Stomach smooth muscle (tissue), 2 donors: ENCODE results near the gene STK35.

ENCODE experiments used
- H3K27ac ChIP-seq: one replicate; pipeline ENCODE4 v1.7.0; 2013; ENCODE audit warnings: mild to moderate bottlenecking, low read length, inconsistent platforms
- H3K27me3 ChIP-seq, 2 donors: one replicate each; pipeline ENCODE4 v1.7.0; 2013; ENCODE audit warnings: low read length in 2 of 2; ENCODE audit not compliant: insufficient read depth in 2 of 2, control insufficient read depth in 1 of 2
- H3K36me3 ChIP-seq, 2 donors: one replicate each; pipeline ENCODE4 v1.7.0; 2013; ENCODE audit warnings: low read length in 2 of 2; ENCODE audit not compliant: control insufficient read depth in 2 of 2, insufficient read depth in 2 of 2
- H3K4me1 ChIP-seq: one replicate; pipeline ENCODE4 v1.7.0; 2013; ENCODE audit warnings: low read length; ENCODE audit not compliant: control insufficient read depth, insufficient read depth
- H3K4me3 ChIP-seq, 2 donors: one replicate each; pipeline ENCODE4 v1.7.0; 2013; ENCODE audit warnings: low read length in 2 of 2
- H3K9ac ChIP-seq, 2 donors: one replicate each; pipeline ENCODE4 v1.7.0; 2013; ENCODE audit warnings: low read length in 2 of 2, mild to moderate bottlenecking in 1 of 2
- H3K9me3 ChIP-seq, 2 donors: one replicate each; pipeline ENCODE4 v1.7.0; 2013; ENCODE audit warnings: low read length in 2 of 2; ENCODE audit not compliant: control insufficient read depth in 2 of 2
- donor health status: healthy.
- donor health status: Pancreatic carcinoma.

The STK35 gene

GRCh38 chr20:2144850-2145249 is 43.2 kb downstream of the STK35 start:
- H3K36me3 ChIP-seq, result peaks cover 16 to 26% of the 10 kb centered on the region in 2 donors
- H3K4me1 ChIP-seq, result peaks cover 12% of the 10 kb centered on the region
- no peaks in the 10 kb centered on the region for H3K27me3 ChIP-seq
- H3K9ac ChIP-seq, result no peak overlapping the region
- no peaks in the 10 kb centered on the region for H3K9me3 ChIP-seq
- no peak overlapping the region for H3K4me3 ChIP-seq
- H3K27ac ChIP-seq, result no peak overlapping the region

DNA sequence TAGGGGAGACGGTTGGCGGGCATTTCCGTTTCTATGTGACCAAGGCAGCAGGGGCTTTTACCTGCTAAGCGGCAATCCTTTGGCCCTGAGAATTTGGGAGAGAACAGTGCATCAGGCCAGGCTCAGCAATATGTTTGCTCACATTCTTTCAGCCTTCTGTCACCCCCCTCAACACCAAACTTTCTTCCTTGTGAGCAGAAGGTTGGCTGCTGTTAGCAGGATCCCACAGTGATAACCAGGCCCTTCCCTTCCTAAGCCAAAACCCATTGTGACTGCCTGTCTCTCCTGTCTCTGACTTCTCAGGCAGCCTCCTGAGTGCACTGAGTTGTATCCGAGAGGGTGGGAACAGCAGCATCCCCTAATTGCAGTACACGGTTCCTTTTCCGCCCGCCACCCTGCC is 43.7 kb downstream of the STK35 start:
- H3K9ac ChIP-seq, result no peak overlapping the region
- no peaks in the 10 kb centered on the region for H3K9me3 ChIP-seq
- peaks cover 16 to 26% of the 10 kb centered on the region in 2 donors for H3K36me3 ChIP-seq
- H3K4me3 ChIP-seq, result no peak overlapping the region
- peaks cover 7% of the 10 kb centered on the region for H3K4me1 ChIP-seq
- H3K27me3 ChIP-seq, result no peaks in the 10 kb centered on the region
- no peak overlapping the region for H3K27ac ChIP-seq

- H3K4me3 ChIP-seq, result no peak overlapping the region
- peaks cover 16 to 26% of the 10 kb centered on the region in 2 donors for H3K36me3 ChIP-seq
- peaks cover 7% of the 10 kb centered on the region for H3K4me1 ChIP-seq
- no peaks in the 10 kb centered on the region for H3K27me3 ChIP-seq
- H3K27ac ChIP-seq, result no peak overlapping the region
- H3K9ac ChIP-seq, result no peak overlapping the region
- H3K9me3 ChIP-seq, result no peaks in the 10 kb centered on the region
These were observed 44.6 kb downstream of the STK35 start for GRCh38 chr20:2146080-2146867.

DNA sequence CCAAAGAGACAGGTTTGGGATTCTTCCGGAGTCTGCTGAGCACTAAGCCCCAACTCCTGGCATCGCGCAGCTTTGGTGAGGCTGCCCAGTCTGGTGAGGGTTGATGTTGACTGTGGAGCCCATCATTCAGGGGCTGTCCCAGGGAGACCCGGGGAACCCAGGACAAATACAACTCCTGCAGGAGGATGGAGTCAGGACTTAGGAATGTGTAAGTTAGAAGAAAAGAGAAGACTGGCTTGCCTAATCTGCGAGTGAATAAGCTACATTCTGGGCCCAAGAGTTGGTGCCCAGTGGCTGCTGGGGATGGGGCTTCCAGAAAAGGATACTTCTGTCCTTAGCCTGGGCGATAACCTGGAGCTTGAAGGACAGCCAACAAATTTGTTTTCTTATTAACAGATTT is 47.9 kb downstream of the STK35 start:
- Histone ChIP-seq H3K4me3 (no peak overlapping the region), H3K9ac (no peak overlapping the region), H3K27me3 (no peaks in the 10 kb centered on the region), H3K36me3 (peaks cover 12 to 21% of the 10 kb centered on the region in 2 donors), H3K27ac (no peak overlapping the region), H3K9me3 (no peaks in the 10 kb centered on the region), H3K4me1 (peaks cover 17% of the 10 kb centered on the region)

DNA sequence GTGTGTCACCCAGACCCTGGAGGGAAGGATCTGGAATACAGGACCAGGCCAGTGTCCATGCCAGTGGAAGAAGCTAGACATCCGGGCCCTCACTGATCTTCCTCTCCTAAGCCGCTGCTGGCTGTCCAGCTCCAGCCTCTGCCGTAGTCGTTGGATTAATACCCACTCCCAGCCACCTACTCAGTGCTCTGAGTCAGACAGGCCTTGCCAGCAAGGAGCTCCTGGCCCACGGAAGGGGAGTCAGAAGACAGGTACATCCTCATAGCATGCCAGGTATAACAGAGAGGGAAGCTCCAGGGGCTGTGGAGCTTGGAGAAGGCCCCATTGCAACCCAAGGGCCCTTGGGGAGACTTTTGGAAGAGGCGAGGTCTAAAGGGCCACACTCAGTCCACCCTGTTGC is 49.0 kb downstream of the STK35 start:
- Histone ChIP-seq H3K4me1 (peaks cover 17% of the 10 kb centered on the region), H3K9ac (no peak overlapping the region), H3K27ac (no peak overlapping the region), H3K9me3 (no peaks in the 10 kb centered on the region), H3K27me3 (no peaks in the 10 kb centered on the region), H3K36me3 (peaks cover 3 to 9% of the 10 kb centered on the region in 2 donors), H3K4me3 (no peak overlapping the region)

DNA sequence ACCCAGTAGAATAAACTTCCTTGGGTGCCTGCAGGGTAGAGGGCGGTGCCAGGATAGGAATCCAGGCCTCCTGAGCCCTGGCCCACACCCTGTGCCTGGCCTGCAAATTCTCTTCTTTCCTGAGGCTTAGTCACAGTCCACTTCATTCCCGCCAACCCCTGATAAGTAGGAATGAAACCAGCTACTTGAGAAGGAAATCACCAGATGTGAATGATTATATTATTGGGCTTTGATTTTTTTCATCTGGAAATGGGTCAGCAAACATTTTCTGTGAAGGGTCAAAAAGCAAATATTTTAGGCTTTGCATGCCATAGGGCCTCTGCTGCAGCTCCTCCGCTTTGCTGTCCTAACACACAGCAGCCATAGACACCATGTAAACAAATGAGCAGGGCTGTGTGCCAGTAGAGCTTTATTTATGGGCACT is 50.2 kb downstream of the STK35 start:
- H3K9ac ChIP-seq, result no peak overlapping the region
- H3K27ac ChIP-seq, result no peak overlapping the region
- H3K4me3 ChIP-seq, result no peak overlapping the region
- H3K27me3 ChIP-seq, result no peaks in the 10 kb centered on the region
- peaks cover 17% of the 10 kb centered on the region for H3K4me1 ChIP-seq
- peaks cover 0 to 4% of the 10 kb centered on the region in 2 donors for H3K36me3 ChIP-seq
- H3K9me3 ChIP-seq, result no peaks in the 10 kb centered on the region

- H3K9me3 ChIP-seq, result no peaks in the 10 kb centered on the region
- peaks cover 0 to 4% of the 10 kb centered on the region in 2 donors for H3K36me3 ChIP-seq
- H3K27ac ChIP-seq, result no peak overlapping the region
- H3K4me1 ChIP-seq, result peaks cover 17% of the 10 kb centered on the region
- H3K27me3 ChIP-seq, result no peaks in the 10 kb centered on the region
- no peak overlapping the region for H3K9ac ChIP-seq
- H3K4me3 ChIP-seq, result no peak overlapping the region
These were observed 50.7 kb downstream of the STK35 start for GRCh38 chr20:2152317-2152716.

DNA sequence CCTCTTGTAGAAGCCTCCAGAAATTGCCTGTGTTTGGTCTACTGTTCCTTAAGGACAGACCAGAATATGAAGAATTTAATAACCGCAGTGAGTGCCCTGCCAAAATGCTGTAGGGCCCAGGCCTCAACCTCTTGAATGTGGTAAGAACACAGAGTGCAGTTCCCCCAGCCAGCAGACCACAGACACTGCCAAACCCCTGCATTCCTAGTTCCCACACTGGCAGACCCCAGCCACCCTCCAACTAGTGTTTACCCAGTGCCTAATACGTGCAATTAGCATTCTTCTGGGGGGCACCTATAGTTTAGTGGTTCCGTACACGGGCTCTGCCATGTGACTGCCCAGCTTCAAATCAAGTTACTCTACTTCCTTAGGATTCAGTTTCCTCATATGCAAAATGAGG is 51.7 kb downstream of the STK35 start:
- Histone ChIP-seq H3K9ac (no peak overlapping the region), H3K4me3 (no peak overlapping the region), H3K4me1 (peaks cover 17% of the 10 kb centered on the region), H3K36me3 (peaks cover 0 to 4% of the 10 kb centered on the region in 2 donors), H3K27ac (no peak overlapping the region), H3K9me3 (no peaks in the 10 kb centered on the region), H3K27me3 (no peaks in the 10 kb centered on the region)

DNA sequence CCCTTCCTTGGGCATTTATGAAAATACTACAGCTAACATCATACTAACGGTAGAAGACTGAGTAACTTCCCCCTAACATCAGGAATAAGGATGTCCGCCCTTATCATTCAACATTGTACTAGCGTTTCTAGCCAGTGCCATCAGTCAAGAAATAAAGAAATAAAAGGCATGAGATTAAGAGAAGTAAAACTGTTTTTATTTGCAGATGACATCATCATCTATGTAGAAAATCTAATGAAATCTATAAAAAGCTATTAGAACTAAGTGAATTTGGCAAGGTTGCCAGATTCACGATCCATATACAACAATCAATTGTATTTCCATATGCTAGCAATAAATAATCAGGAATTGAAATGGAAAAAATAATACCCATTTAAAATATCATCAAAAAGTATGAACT is 54.6 kb downstream of the STK35 start:
- no peak overlapping the region for H3K4me3 ChIP-seq
- no peak overlapping the region for H3K27ac ChIP-seq
- H3K27me3 ChIP-seq, result no peaks in the 10 kb centered on the region
- H3K4me1 ChIP-seq, result peaks cover 10% of the 10 kb centered on the region
- no peaks in the 10 kb centered on the region for H3K36me3 ChIP-seq
- H3K9me3 ChIP-seq, result no peaks in the 10 kb centered on the region
- no peak overlapping the region for H3K9ac ChIP-seq

DNA sequence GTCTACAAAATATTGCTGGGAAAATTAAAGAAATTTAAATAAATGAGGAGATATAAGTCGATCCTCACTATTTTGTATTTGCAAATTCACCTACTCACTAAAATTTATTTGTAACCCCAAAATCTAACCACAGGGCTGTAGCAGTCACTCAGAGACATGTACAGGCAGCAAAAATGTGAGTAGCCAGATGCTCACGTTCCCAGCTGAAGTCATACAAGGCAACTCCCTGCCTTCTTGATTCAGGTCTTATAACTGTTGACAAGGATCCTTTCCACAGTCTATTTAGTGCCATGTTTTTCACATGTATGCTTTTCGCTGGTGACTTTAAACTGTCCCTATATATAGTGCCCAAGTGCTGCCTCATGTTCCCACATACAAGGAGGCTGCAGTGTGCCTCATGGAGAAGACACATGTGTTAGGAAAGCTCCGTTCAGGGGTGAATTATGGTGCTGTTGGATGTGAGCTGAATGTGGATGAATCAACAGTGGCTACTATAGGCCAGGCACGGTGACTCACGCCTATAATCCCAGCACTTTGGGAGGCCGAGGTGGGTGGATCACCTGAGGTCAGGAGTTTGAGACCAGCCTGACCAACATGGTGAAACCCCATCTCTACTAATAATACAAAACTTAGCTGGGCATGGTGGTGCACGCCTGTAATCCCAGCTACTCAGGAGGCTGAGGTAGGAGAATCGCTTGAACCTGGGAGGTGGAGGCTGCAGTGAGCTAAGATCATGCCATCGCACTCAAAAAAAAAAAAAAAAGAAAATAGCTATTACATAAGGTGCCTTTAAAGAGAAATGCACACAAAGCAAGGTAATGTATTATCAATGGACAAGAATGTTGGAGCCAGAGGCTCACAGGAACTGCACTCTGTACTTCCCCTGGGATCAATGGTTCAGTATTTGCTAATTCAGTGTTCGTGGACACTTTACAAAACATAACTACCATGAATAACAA is 55.3 kb downstream of the STK35 start:
- Histone ChIP-seq H3K4me3 (no peak overlapping the region), H3K27me3 (no peaks in the 10 kb centered on the region), H3K9me3 (no peaks in the 10 kb centered on the region), H3K4me1 (peaks cover 4% of the 10 kb centered on the region), H3K9ac (no peak overlapping the region), H3K36me3 (no peaks in the 10 kb centered on the region), H3K27ac (no peak overlapping the region)
